ENCODE measurements around the gene RPL29. TPM values are rescaled to one million over a fixed set of nuclear protein-coding genes. Genes with fewer than 3 reads are reported as not detected.

RPL29 gene
- total RNA-seq, 1 experiment from 2014 or later = 696 TPM

- BruUV-seq (replicated peaks) = no TSS peak
- intact Hi-C loops (cut with micrococcal nuclease; ENCODE audit: unreplicated experiment) (no loop called here), in situ Hi-C loops (cut with HindIII; ENCODE audit: low pct_unique_long_range_greater_than_20kb, low sequenced_read_pairs) (no loop called here)
- no peak for DNase-seq (ENCODE audit: low read depth, low spot score)
- ChIA-PET CTCF (no interaction called here), POLR2A (no interaction called here)
- no peak for TF ChIP-seq POLR2AphosphoS5 (IDR thresholded peaks at IDR 0.05; ENCODE audit: low read depth, low read length)
- TF ChIP-seq, protein P1, sequence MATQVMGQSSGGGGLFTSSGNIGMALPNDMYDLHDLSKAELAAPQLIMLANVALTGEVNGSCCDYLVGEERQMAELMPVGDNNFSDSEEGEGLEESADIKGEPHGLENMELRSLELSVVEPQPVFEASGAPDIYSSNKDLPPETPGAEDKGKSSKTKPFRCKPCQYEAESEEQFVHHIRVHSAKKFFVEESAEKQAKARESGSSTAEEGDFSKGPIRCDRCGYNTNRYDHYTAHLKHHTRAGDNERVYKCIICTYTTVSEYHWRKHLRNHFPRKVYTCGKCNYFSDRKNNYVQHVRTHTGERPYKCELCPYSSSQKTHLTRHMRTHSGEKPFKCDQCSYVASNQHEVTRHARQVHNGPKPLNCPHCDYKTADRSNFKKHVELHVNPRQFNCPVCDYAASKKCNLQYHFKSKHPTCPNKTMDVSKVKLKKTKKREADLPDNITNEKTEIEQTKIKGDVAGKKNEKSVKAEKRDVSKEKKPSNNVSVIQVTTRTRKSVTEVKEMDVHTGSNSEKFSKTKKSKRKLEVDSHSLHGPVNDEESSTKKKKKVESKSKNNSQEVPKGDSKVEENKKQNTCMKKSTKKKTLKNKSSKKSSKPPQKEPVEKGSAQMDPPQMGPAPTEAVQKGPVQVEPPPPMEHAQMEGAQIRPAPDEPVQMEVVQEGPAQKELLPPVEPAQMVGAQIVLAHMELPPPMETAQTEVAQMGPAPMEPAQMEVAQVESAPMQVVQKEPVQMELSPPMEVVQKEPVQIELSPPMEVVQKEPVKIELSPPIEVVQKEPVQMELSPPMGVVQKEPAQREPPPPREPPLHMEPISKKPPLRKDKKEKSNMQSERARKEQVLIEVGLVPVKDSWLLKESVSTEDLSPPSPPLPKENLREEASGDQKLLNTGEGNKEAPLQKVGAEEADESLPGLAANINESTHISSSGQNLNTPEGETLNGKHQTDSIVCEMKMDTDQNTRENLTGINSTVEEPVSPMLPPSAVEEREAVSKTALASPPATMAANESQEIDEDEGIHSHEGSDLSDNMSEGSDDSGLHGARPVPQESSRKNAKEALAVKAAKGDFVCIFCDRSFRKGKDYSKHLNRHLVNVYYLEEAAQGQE (IDR thresholded peaks at IDR 0.05; ENCODE audit: insufficient read depth in 1 of 2, low read depth in 2 of 2, low read length in 1 of 2) = no peak
- Histone ChIP-seq H3K27me3 (ENCODE audit: control insufficient read depth, insufficient read depth, low read length) (no peaks in the 10 kb centered on the region), H3K27ac (ENCODE audit: low read length) (peak overlapping the region; percentile 69), H3K4me3 (ENCODE audit: low read depth in 2 of 2, low read length in 2 of 2) (peak overlapping the region; percentile 58 to 71), H3K9me3 (ENCODE audit: control insufficient read depth, insufficient read depth, low read depth, low read length) (no peaks in the 10 kb centered on the region), H3K36me3 (ENCODE audit: control insufficient read depth, insufficient read depth, low read length) (no peaks in the 10 kb centered on the region), H3K4me1 (ENCODE audit: control insufficient read depth, insufficient read depth, low read length) (peaks cover 12% of the 10 kb centered on the region)
- no peak for ATAC-seq
These were observed 29.2 kb downstream of the RPL29 start for GRCh38 chr3:51966486-51966885.

GRCh38 chr3:51966016-51966415 is 29.7 kb downstream of the RPL29 start:
- no peaks in the 10 kb centered on the region for H3K36me3 ChIP-seq (ENCODE audit: control insufficient read depth, insufficient read depth, low read length)
- peak overlapping the region in 1 of 2 experiments; percentile 71; a peak in 1 of 4 replicates for H3K4me3 ChIP-seq (ENCODE audit: low read depth in 2 of 2, low read length in 2 of 2)
- in situ Hi-C loops (cut with HindIII; ENCODE audit: low pct_unique_long_range_greater_than_20kb, low sequenced_read_pairs) = no loop called here
- TF ChIP-seq TCF7L2 (IDR thresholded peaks at IDR 0.05; ENCODE audit: low read depth, low read length) (no peak), SIN3A (IDR thresholded peaks at IDR 0.05; ENCODE audit: borderline replicate concordance, insufficient read depth, low read depth, low read length) (no peak), POLR2AphosphoS5 (IDR thresholded peaks at IDR 0.05; ENCODE audit: low read depth, low read length) (no peak), CTCF (IDR thresholded peaks at IDR 0.05) (no peak)
- TF ChIP-seq, protein P1 (IDR thresholded peaks at IDR 0.05; ENCODE audit: insufficient read depth in 1 of 2, low read depth in 2 of 2, low read length in 1 of 2) = no peak
- no peaks in the 10 kb centered on the region for H3K9me3 ChIP-seq (ENCODE audit: control insufficient read depth, insufficient read depth, low read depth, low read length)
- no peaks in the 10 kb centered on the region for H3K27me3 ChIP-seq (ENCODE audit: control insufficient read depth, insufficient read depth, low read length)
- intact Hi-C loops (cut with micrococcal nuclease; ENCODE audit: unreplicated experiment) = no loop called here
- DNase-seq (ENCODE audit: low read depth, low spot score) (no peak), ATAC-seq (no peak)
- no peak overlapping the region for H3K27ac ChIP-seq (ENCODE audit: low read length)
- BruUV-seq (replicated peaks) = no TSS peak
- ChIA-PET POLR2A (no interaction called here), CTCF (no interaction called here)
- H3K4me1 ChIP-seq (ENCODE audit: control insufficient read depth, insufficient read depth, low read length) = peaks cover 12% of the 10 kb centered on the region

Measured in Panc1 (cell line).